H1 (cell line): ENCODE measurements around the gene URAD. TPM values are rescaled to one million over a fixed set of nuclear protein-coding genes. Genes with fewer than 3 reads are reported as not detected.

ENCODE experiments used
- ASH2L ChIP-seq: fragments of 200-600, 300-600 bp; sonication (generic); IDR thresholded peaks from one replicate; pipeline ENCODE4 v1.7.1; 2017; ENCODE audit warnings: low read length
- E2F6 ChIP-seq: IDR thresholded peaks from 2 replicates; pipeline ENCODE4 v1.6.1; 2012; ENCODE audit warnings: inconsistent platforms
- EGR1 ChIP-seq: IDR thresholded peaks from 2 replicates; pipeline ENCODE4 v1.6.1; 2011; ENCODE audit warnings: low read depth, low read length, borderline replicate concordance
- EP300 ChIP-seq, 2 experiments: IDR thresholded peaks; 1 replicate in 1 of 2; 2 replicates in 1 of 2; pipeline ENCODE4 v1.6.1; 2011 to 2012; ENCODE audit warnings: low read depth in 2 of 2, low read length in 2 of 2, mild to moderate bottlenecking in 2 of 2, borderline replicate concordance in 1 of 2, inconsistent platforms in 1 of 2, moderate library complexity in 1 of 2
- HDAC2 ChIP-seq, 2 experiments: fragments of 300-600 bp in 1 of 2; sonication (generic) in 1 of 2; IDR thresholded peaks; 2 replicates each; pipeline ENCODE4 v1.6.1; 2011 to 2012; ENCODE audit warnings: low read depth in 2 of 2, low read length in 2 of 2, mild to moderate bottlenecking in 2 of 2, moderate library complexity in 2 of 2, borderline replicate concordance in 1 of 2, inconsistent platforms in 1 of 2
- KDM5A ChIP-seq: fragments of 200-600 bp; IDR thresholded peaks from 2 replicates; pipeline ENCODE4 v1.7.1; 2012; ENCODE audit warnings: mild to moderate bottlenecking, low read length, inconsistent platforms, mixed read lengths
- SIN3A ChIP-seq, 2 experiments: IDR thresholded peaks in 1 of 2; conservative IDR thresholded peaks in 1 of 2; 2 replicates each; pipeline ENCODE4 v1.6.1; 2011 to 2012; ENCODE audit warnings: low read length in 2 of 2, improper control_type of control experiment in 1 of 2, low read depth in 1 of 2, mild to moderate bottlenecking in 1 of 2
- SIX5 ChIP-seq: IDR thresholded peaks from 2 replicates; pipeline ENCODE4 v1.6.1; 2011; ENCODE audit warnings: mild to moderate bottlenecking, low read depth, low read length
- SP1 ChIP-seq: IDR thresholded peaks from 2 replicates; pipeline ENCODE4 v1.6.1; 2011; ENCODE audit warnings: low read depth, low read length
- SUZ12 ChIP-seq: fragments of 200-600 bp; sonication (generic); IDR thresholded peaks from 2 replicates; pipeline ENCODE4 v1.6.1; 2012; ENCODE audit warnings: mild to moderate bottlenecking, inconsistent platforms, low read length, moderate library complexity, mixed read lengths
- TCF12 ChIP-seq: IDR thresholded peaks from 2 replicates; pipeline ENCODE4 v1.6.1; 2011; ENCODE audit warnings: low read depth, mild to moderate bottlenecking, low read length
- TEAD4 ChIP-seq: IDR thresholded peaks from 2 replicates; pipeline ENCODE4 v1.6.1; 2012; ENCODE audit warnings: low read depth, low read length, inconsistent platforms, mixed read lengths
- polyA plus RNA-seq, 7 experiments: library from polyadenylated mRNA; depleted of rRNA in 3 of 7; stranded (reverse) in 5 of 7; unstranded in 2 of 7; fragments of >200 nt in 5 of 7; fragments of 200-250 nt in 2 of 7; gene quantifications; 1 replicate in 5 of 7; 2 replicates in 1 of 7; 4 replicates in 1 of 7; pipeline versions ENCODE4 v1.2.1 to v1.2.3, GENCODE V29; 2011 to 2013; ENCODE audit warnings: missing spikeins in 2 of 7, mixed read lengths in 2 of 7
- total RNA-seq: library from RNA; stranded (reverse); fragmentation: NEBNext Ultra II Directional; extraction: Animal tissue kit (Norgen Biotek cat#: 25700); gene quantifications from 2 replicates; pipeline ENCODE4 v1.2.1, GENCODE V29; 2021

Gene URAD
- total and polyA plus RNA-seq, 2 of the 8 experiments (the other 6 are each of a cell fraction or from before 2014, with no cell fraction given), result not detected

DNA sequence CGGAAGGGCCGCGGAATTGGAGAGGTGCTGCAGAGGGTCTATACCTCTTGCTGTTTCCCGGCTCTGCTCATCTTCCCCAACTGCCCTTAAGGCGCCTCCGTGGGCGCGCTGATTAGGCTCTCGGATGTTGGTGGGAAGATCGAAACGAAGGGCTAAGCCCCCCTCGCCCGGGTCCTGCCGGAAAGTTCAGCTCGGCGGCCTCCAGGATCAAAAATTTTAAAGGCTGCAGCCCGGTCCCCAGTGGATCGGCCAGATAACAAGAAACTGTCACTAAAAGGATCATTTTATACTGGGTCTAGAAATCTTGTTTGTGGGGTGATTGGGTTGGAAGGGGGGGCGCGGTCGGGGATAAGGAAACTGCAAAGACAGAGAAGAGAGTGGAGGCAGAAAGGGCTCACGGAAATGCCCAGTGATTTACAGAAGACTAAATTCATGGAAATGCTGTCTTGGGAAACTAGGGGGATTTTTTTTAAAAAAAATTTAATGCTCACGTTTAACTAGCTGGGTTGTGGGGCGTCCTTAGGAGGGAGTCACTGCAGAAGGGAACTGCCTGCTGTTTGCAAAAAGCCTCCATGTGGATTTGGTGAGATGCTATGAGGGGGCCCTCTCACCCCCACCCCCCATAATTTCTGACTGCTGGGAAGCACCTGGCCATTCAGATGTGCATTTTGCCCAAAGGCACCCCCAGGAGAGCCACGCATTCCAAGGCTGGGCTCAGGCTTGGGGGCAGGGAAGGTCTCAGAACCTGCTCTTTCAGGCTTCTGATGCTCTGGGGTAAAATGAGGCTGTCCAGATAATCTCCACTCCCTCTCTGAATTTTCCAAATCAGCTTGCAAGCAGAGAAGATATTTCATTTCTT is 27.0 kb downstream of the URAD start (continued):
- TF ChIP-seq HDAC2 (IDR thresholded peaks at IDR 0.05; ENCODE audit: borderline replicate concordance in 1 of 2, low read depth in 2 of 2, low read length in 2 of 2) (peak in 1 of 2 experiments; percentile 69; a peak in 1 of 4 replicates), TCF12 (peak; percentile 97), SIX5 (no peak), KDM5A (no peak), SUZ12 (peak; percentile 74), EGR1 (peak; percentile 32; the same call in 1 of the 2 replicates), E2F6 (no peak), SIN3A (conservative IDR thresholded peaks at IDR 0.05 in 1 of 2, IDR thresholded peaks at IDR 0.05 in 1 of 2; ENCODE audit: low read depth in 1 of 2, low read length in 2 of 2) (0 out of 4 replicates have a peak, but pooled peaks of 1 of the 2 experiments have one; percentile 21), TEAD4 (peak; percentile 92), SP1 (peak; percentile 88), EP300 (IDR thresholded peaks at IDR 0.05; ENCODE audit: borderline replicate concordance in 1 of 2, low read depth in 2 of 2, low read length in 2 of 2) (peak in 1 of 2 experiments; percentile 80; a peak in 1 of 3 replicates), ASH2L (peak; percentile 41)
